Endothelial cell (in vitro differentiated cells): Measurements from ENCODE around the gene GPR68. TPM values are rescaled to one million over a fixed set of nuclear protein-coding genes. Genes with fewer than 3 reads are reported as not detected.

Experiments
- DNase-seq: peaks from one replicate; pipeline ENCODE4 v3.0.0; 2021; ENCODE audit warnings: low spot score
- H3K27ac Mint-ChIP-seq: one replicate; pipeline ENCODE4 v1.8.0; 2021; ENCODE audit warnings: mixed read lengths, inconsistent platforms; ENCODE audit not compliant: unreplicated experiment
- H3K27me3 Mint-ChIP-seq: one replicate; pipeline ENCODE4 v1.8.0; 2021; ENCODE audit warnings: mild to moderate bottlenecking, moderate library complexity, mixed read lengths, inconsistent platforms; ENCODE audit not compliant: unreplicated experiment
- H3K36me3 Mint-ChIP-seq: one replicate; pipeline ENCODE4 v1.8.0; 2021; ENCODE audit warnings: mild to moderate bottlenecking, low read depth, mixed read lengths, inconsistent platforms; ENCODE audit not compliant: unreplicated experiment
- H3K4me1 Mint-ChIP-seq: one replicate; pipeline ENCODE4 v1.8.0; 2021; ENCODE audit warnings: mild to moderate bottlenecking, mixed read lengths, inconsistent platforms; ENCODE audit not compliant: unreplicated experiment
- H3K4me3 Mint-ChIP-seq: one replicate; pipeline ENCODE4 v1.8.0; 2021; ENCODE audit warnings: mild to moderate bottlenecking, mixed read lengths, inconsistent platforms; ENCODE audit not compliant: unreplicated experiment
- H3K9me3 Mint-ChIP-seq: one replicate; pipeline ENCODE4 v1.8.0; 2021; ENCODE audit warnings: mixed read lengths, inconsistent platforms; ENCODE audit not compliant: unreplicated experiment
- CTCF ChIP-seq: fragments of 200-600 bp; sonication (generic); IDR thresholded peaks from one replicate; pipeline ENCODE4 v1.5.0; 2021; ENCODE audit warnings: antibody characterized with exemption; ENCODE audit not compliant: unreplicated experiment
- long read RNA-seq: library from polyadenylated mRNA; unstranded; transcript quantifications from one replicate; pipeline ENCODE4 v2.0.0, GENCODE V29; 2020; ENCODE audit not compliant: unreplicated experiment
- total RNA-seq: library from RNA; stranded (reverse); fragmentation: NEBNext Ultra II Directional; extraction: Animal tissue kit (Norgen Biotek cat#: 25700); gene quantifications from one replicate; pipeline ENCODE4 v1.2.1, GENCODE V29; 2021; ENCODE audit not compliant: unreplicated experiment

GPR68 gene
- total RNA-seq = 5.4 TPM
- long read RNA-seq, partial matches to known transcripts = 0 of 3 reads
- long read RNA-seq, other reads (novel, unspliced or antisense) = 3 of 3 reads

- TF ChIP-seq CTCF = no peak
- H3K27me3 Mint-ChIP-seq = peaks cover 7% of the 10 kb centered on the region
- peak within 1 kb of the TSS; percentile 17 for H3K4me3 Mint-ChIP-seq
- no peak within 1 kb of the TSS for H3K27ac Mint-ChIP-seq
- DNase-seq = no peak
- H3K9me3 Mint-ChIP-seq = no peaks in the 10 kb centered on the region
- H3K4me1 Mint-ChIP-seq = peaks cover 47% of the 10 kb centered on the region
- H3K36me3 Mint-ChIP-seq = peaks cover 19% of the 10 kb centered on the region
Measured at GRCh38 chr14:91244501-91244901, at the start of gene GPR68. GPR68 (minus strand) TSS chr14:91244704; CDS start chr14:91235050, 9,654 bp downstream.

GRCh38 chr14:91294153-91294552 lies 49.6 kb upstream of the GPR68 start:
- no peak for DNase-seq
- Mint-ChIP-seq H3K9me3 (no peaks in the 10 kb centered on the region), H3K36me3 (peaks cover 49% of the 10 kb centered on the region)

GRCh38 chr14:91293281-91293680 lies 48.8 kb upstream of the GPR68 start:
- Mint-ChIP-seq H3K9me3 (no peaks in the 10 kb centered on the region), H3K4me1 (no peaks in the 10 kb centered on the region), H3K27me3 (peaks cover 14% of the 10 kb centered on the region), H3K27ac (no peak overlapping the region), H3K36me3 (peaks cover 45% of the 10 kb centered on the region), H3K4me3 (no peak overlapping the region)
- no peak for TF ChIP-seq CTCF
- no peak for DNase-seq

More at GRCh38 chr14:91294153-91294552, 49.6 kb upstream of the GPR68 start:
- no peak overlapping the region for H3K4me3 Mint-ChIP-seq
- peaks cover 6% of the 10 kb centered on the region for H3K4me1 Mint-ChIP-seq
- no peak for TF ChIP-seq CTCF
- H3K27ac Mint-ChIP-seq = no peak overlapping the region
- peaks cover 14% of the 10 kb centered on the region for H3K27me3 Mint-ChIP-seq

GRCh38 chr14:91292491-91292890 lies 48.0 kb upstream of the GPR68 start:
- Mint-ChIP-seq H3K27ac (peak overlapping the region; percentile 63), H3K4me1 (no peaks in the 10 kb centered on the region), H3K36me3 (peaks cover 52% of the 10 kb centered on the region), H3K4me3 (peak overlapping the region; percentile 68), H3K27me3 (peaks cover 14% of the 10 kb centered on the region), H3K9me3 (no peaks in the 10 kb centered on the region)
- no peak for DNase-seq
- TF ChIP-seq CTCF = no peak

- peaks cover 52% of the 10 kb centered on the region for H3K36me3 Mint-ChIP-seq
- H3K27ac Mint-ChIP-seq = no peak overlapping the region
- peaks cover 14% of the 10 kb centered on the region for H3K27me3 Mint-ChIP-seq
- no peak for DNase-seq
- no peak for TF ChIP-seq CTCF
- no peaks in the 10 kb centered on the region for H3K4me1 Mint-ChIP-seq
- H3K4me3 Mint-ChIP-seq = no peak overlapping the region
- H3K9me3 Mint-ChIP-seq = no peaks in the 10 kb centered on the region
Measured at GRCh38 chr14:91291786-91292405, 47.4 kb upstream of the GPR68 start.
